ENCODE results near the gene MAX. TPM values are rescaled to one million over a fixed set of nuclear protein-coding genes. Genes with fewer than 3 reads are reported as not detected.

The MAX gene
- total and polyA plus RNA-seq, 4 experiments from 2014 or later = 162 to 212 (median 181) TPM

GRCh38 chr14:65073605-65074201, 28.6 kb downstream of the MAX start:
- CTCF ChIA-PET (ENCODE audit: partially characterized antibody) = interaction anchor here (0.6 kb wide), 1 partner anchor 49 kb away, joined by 3 read pairs; no protein-coding TSS in a partner anchor
- Mint-ChIP-seq H3K9me3 (no peaks in the 10 kb centered on the region), H3K36me3 (peaks cover 47 to 65% of the 10 kb centered on the region in 2 donors), H3K27me3 (no peaks in the 10 kb centered on the region), H3K27ac (peak overlapping the region in 4 of 7 donors; percentile 9 to 82 (median 36)), H3K4me1 (peaks cover 9 to 34% (median 23%) of the 10 kb centered on the region in 4 donors), H3K4me3 (no peak overlapping the region)
- POLR2A ChIA-PET (ENCODE audit: partially characterized antibody) = no interaction called here
- Histone ChIP-seq H3K36me3 (ENCODE audit: insufficient read depth, low read length) (peaks cover 41% of the 10 kb centered on the region), H3K4me1 (ENCODE audit: insufficient read depth, low read length) (no peaks in the 10 kb centered on the region), H3K27ac (ENCODE audit: low read depth, low read length) (no peak overlapping the region), H3K4me3 (ENCODE audit: low read length in 2 of 2) (no peak overlapping the region), H3K27me3 (ENCODE audit: insufficient read depth, low read length) (no peaks in the 10 kb centered on the region), H3K9me3 (ENCODE audit: control insufficient read depth in 1 of 2, low read length in 2 of 2) (no peaks in the 10 kb centered on the region)
- intact Hi-C loops (cut with micrococcal nuclease) = no loop called here
- DNase-seq = no peak

DNA sequence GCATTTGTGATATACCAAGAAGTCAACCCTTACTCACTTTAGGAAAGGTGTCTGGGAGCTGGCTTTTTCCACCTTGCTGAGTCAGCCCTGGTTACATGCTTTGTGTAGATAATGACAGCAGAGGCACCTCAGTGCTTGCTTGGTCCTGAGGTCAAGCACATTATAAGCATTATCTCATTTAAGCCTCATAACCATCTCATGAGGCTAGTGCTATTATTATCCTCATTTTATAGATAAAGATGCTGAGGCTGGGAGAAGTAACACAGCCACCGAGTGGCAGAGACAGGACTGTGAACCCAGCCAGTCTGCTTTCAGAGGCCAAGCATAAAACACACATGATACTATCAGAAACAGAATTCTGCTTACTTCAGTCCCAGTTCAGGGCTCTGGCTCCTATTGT, 29.4 kb downstream of the MAX start:
- H3K36me3 Mint-ChIP-seq = peaks cover 52 to 73% of the 10 kb centered on the region in 2 donors
- Histone ChIP-seq H3K9me3 (ENCODE audit: control insufficient read depth in 1 of 2, low read length in 2 of 2) (no peaks in the 10 kb centered on the region), H3K27me3 (ENCODE audit: insufficient read depth, low read length) (no peaks in the 10 kb centered on the region), H3K4me1 (ENCODE audit: insufficient read depth, low read length) (no peaks in the 10 kb centered on the region), H3K27ac (ENCODE audit: low read depth, low read length) (no peak overlapping the region), H3K36me3 (ENCODE audit: insufficient read depth, low read length) (peaks cover 39% of the 10 kb centered on the region), H3K4me3 (ENCODE audit: low read length in 2 of 2) (no peak overlapping the region)
- H3K4me3 Mint-ChIP-seq = no peak overlapping the region
- H3K9me3 Mint-ChIP-seq = no peaks in the 10 kb centered on the region
- peaks cover 11 to 34% (median 22%) of the 10 kb centered on the region in 4 donors for H3K4me1 Mint-ChIP-seq
- H3K27ac Mint-ChIP-seq = peak overlapping the region in 2 of 7 donors; percentile 42 to 64
- no peaks in the 10 kb centered on the region for H3K27me3 Mint-ChIP-seq
- POLR2A ChIA-PET (ENCODE audit: partially characterized antibody) = no interaction called here
- DNase-seq = no peak
- CTCF ChIA-PET (ENCODE audit: partially characterized antibody) = no interaction called here
- intact Hi-C loops (cut with micrococcal nuclease) = no loop called here

DNA sequence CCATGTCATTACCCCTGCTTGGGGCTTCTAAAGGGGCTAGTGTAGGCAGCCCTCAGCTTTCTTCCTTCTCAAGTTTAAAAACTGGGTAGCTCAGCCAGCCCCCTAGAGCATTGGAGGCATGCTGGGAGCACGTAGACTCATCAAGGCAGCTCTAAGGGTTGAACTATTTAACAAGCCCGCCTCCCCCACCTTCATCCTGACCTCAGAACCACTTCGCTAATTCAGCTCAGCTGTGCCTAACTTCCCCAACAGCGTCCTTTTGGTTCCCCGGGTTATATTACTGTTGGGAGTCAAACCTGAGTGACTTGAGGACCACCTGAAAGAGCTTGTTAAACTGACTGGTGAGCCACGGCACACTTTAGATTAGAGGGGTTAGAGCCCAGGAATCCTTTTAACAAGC, 30.1 kb downstream of the MAX start:
- peak overlapping the region in 2 of 7 donors; percentile 24 to 29 for H3K27ac Mint-ChIP-seq
- no peak overlapping the region for H3K4me3 ChIP-seq (ENCODE audit: low read length in 2 of 2)
- ChIA-PET CTCF (ENCODE audit: partially characterized antibody) (no interaction called here), POLR2A (ENCODE audit: partially characterized antibody) (no interaction called here)
- H3K27ac ChIP-seq (ENCODE audit: low read depth, low read length) = no peak overlapping the region
- no peaks in the 10 kb centered on the region for H3K4me1 ChIP-seq (ENCODE audit: insufficient read depth, low read length)
- DNase-seq = no peak
- no peaks in the 10 kb centered on the region for H3K9me3 ChIP-seq (ENCODE audit: control insufficient read depth in 1 of 2, low read length in 2 of 2)
- H3K9me3 Mint-ChIP-seq = no peaks in the 10 kb centered on the region
- no peaks in the 10 kb centered on the region for H3K27me3 ChIP-seq (ENCODE audit: insufficient read depth, low read length)
- peaks cover 50 to 68% of the 10 kb centered on the region in 2 donors for H3K36me3 Mint-ChIP-seq
- peaks cover 11 to 30% (median 19%) of the 10 kb centered on the region in 4 donors for H3K4me1 Mint-ChIP-seq
- H3K36me3 ChIP-seq (ENCODE audit: insufficient read depth, low read length) = peaks cover 33% of the 10 kb centered on the region
- H3K27me3 Mint-ChIP-seq = no peaks in the 10 kb centered on the region
- intact Hi-C loops (cut with micrococcal nuclease) = no loop called here
- H3K4me3 Mint-ChIP-seq = no peak overlapping the region

- no peak overlapping the region for H3K4me3 Mint-ChIP-seq
- Histone ChIP-seq H3K36me3 (ENCODE audit: insufficient read depth, low read length) (peaks cover 28% of the 10 kb centered on the region), H3K4me1 (ENCODE audit: insufficient read depth, low read length) (no peaks in the 10 kb centered on the region), H3K27me3 (ENCODE audit: insufficient read depth, low read length) (no peaks in the 10 kb centered on the region), H3K9me3 (ENCODE audit: control insufficient read depth in 1 of 2, low read length in 2 of 2) (no peaks in the 10 kb centered on the region), H3K27ac (ENCODE audit: low read depth, low read length) (no peak overlapping the region), H3K4me3 (ENCODE audit: low read length in 2 of 2) (no peak overlapping the region)
- peaks cover 11 to 26% (median 17%) of the 10 kb centered on the region in 4 donors for H3K4me1 Mint-ChIP-seq
- ChIA-PET POLR2A (ENCODE audit: partially characterized antibody) (no interaction called here), CTCF (ENCODE audit: partially characterized antibody) (no interaction called here)
- peaks cover 48 to 64% of the 10 kb centered on the region in 2 donors for H3K36me3 Mint-ChIP-seq
- DNase-seq = no peak
- H3K27ac Mint-ChIP-seq = no peak overlapping the region
- intact Hi-C loops (cut with micrococcal nuclease) = no loop called here
- no peaks in the 10 kb centered on the region for H3K27me3 Mint-ChIP-seq
- no peaks in the 10 kb centered on the region for H3K9me3 Mint-ChIP-seq
These were observed 30.8 kb downstream of the MAX start for GRCh38 chr14:65071544-65071943.

GRCh38 chr14:65070471-65070976, 31.8 kb downstream of the MAX start:
- Histone ChIP-seq H3K36me3 (ENCODE audit: insufficient read depth, low read length) (peaks cover 26% of the 10 kb centered on the region), H3K4me1 (ENCODE audit: insufficient read depth, low read length) (no peaks in the 10 kb centered on the region), H3K9me3 (ENCODE audit: control insufficient read depth in 1 of 2, low read length in 2 of 2) (no peaks in the 10 kb centered on the region), H3K4me3 (ENCODE audit: low read length in 2 of 2) (no peak overlapping the region), H3K27me3 (ENCODE audit: insufficient read depth, low read length) (no peaks in the 10 kb centered on the region), H3K27ac (ENCODE audit: low read depth, low read length) (no peak overlapping the region)
- Mint-ChIP-seq H3K27ac (peak overlapping the region in 2 of 7 donors; percentile 53 to 59), H3K27me3 (no peaks in the 10 kb centered on the region), H3K4me1 (peaks cover 13 to 22% (median 14%) of the 10 kb centered on the region in 4 donors), H3K9me3 (no peaks in the 10 kb centered on the region), H3K36me3 (peaks cover 46 to 64% of the 10 kb centered on the region in 2 donors), H3K4me3 (no peak overlapping the region)
- ChIA-PET POLR2A (ENCODE audit: partially characterized antibody) (no interaction called here), CTCF (ENCODE audit: partially characterized antibody) (no interaction called here)
- intact Hi-C loops (cut with micrococcal nuclease) = no loop called here
- DNase-seq = no peak

DNA sequence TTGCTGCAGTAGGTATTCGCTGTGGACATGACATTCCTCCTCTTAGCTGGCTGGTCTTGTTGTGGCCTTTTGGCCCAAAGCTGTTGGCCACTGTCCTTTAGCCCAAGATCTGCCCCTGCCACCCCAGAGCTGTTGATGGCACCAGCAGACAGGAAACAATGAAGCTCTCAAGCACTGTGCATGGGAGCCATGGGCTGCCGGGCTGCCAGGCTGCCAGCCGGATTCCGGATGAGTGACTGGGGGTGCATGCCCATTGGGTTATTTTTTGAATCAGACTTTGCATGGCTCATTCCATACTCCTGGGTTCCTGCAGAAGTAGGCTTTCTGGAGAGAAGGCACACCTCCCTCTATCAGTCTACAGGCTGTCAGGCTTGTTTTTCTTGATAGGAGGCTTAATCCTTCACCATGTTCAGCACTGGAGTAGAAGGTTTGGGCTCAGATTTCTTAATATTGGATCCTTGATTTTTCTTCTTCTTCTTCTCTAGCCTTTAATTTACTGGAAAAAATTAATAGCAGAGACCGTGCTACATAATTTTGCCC, 32.4 kb downstream of the MAX start:
- no peak for DNase-seq
- Mint-ChIP-seq H3K27ac (peak overlapping the region in 2 of 7 donors; percentile 53 to 78), H3K4me1 (peaks cover 8 to 17% (median 9%) of the 10 kb centered on the region in 4 donors), H3K27me3 (no peaks in the 10 kb centered on the region), H3K9me3 (no peaks in the 10 kb centered on the region), H3K36me3 (peaks cover 46 to 64% of the 10 kb centered on the region in 2 donors), H3K4me3 (no peak overlapping the region)
- intact Hi-C loops (cut with micrococcal nuclease) = no loop called here
- H3K27me3 ChIP-seq (ENCODE audit: insufficient read depth, low read length) = no peaks in the 10 kb centered on the region
- no peak overlapping the region for H3K4me3 ChIP-seq (ENCODE audit: low read length in 2 of 2)
- H3K4me1 ChIP-seq (ENCODE audit: insufficient read depth, low read length) = no peaks in the 10 kb centered on the region
- H3K27ac ChIP-seq (ENCODE audit: low read depth, low read length) = no peak overlapping the region
- H3K9me3 ChIP-seq (ENCODE audit: control insufficient read depth in 1 of 2, low read length in 2 of 2) = no peaks in the 10 kb centered on the region
- POLR2A ChIA-PET (ENCODE audit: partially characterized antibody) = no interaction called here
- peaks cover 32% of the 10 kb centered on the region for H3K36me3 ChIP-seq (ENCODE audit: insufficient read depth, low read length)
- CTCF ChIA-PET (ENCODE audit: partially characterized antibody) = no interaction called here

- H3K27ac ChIP-seq (ENCODE audit: low read depth, low read length) = no peak overlapping the region
- H3K4me1 ChIP-seq (ENCODE audit: insufficient read depth, low read length) = no peaks in the 10 kb centered on the region
- ChIA-PET CTCF (ENCODE audit: partially characterized antibody) (interaction anchor here (1.1 kb wide), 1 partner anchor 32 kb away, joined by 3 read pairs; no protein-coding TSS in a partner anchor), POLR2A (ENCODE audit: partially characterized antibody) (no interaction called here)
- no peak for DNase-seq
- H3K4me3 Mint-ChIP-seq = no peak overlapping the region
- H3K27me3 ChIP-seq (ENCODE audit: insufficient read depth, low read length) = no peaks in the 10 kb centered on the region
- peaks cover 0 to 7% (median 4%) of the 10 kb centered on the region in 4 donors for H3K4me1 Mint-ChIP-seq
- H3K9me3 Mint-ChIP-seq = no peaks in the 10 kb centered on the region
- peaks cover 69 to 77% of the 10 kb centered on the region in 2 donors for H3K36me3 Mint-ChIP-seq
- no peaks in the 10 kb centered on the region for H3K27me3 Mint-ChIP-seq
- H3K9me3 ChIP-seq (ENCODE audit: control insufficient read depth in 1 of 2, low read length in 2 of 2) = no peaks in the 10 kb centered on the region
- H3K4me3 ChIP-seq (ENCODE audit: low read length in 2 of 2) = no peak overlapping the region
- intact Hi-C loops (cut with micrococcal nuclease) = no loop called here
- peaks cover 37% of the 10 kb centered on the region for H3K36me3 ChIP-seq (ENCODE audit: insufficient read depth, low read length)
- H3K27ac Mint-ChIP-seq = peak overlapping the region in 1 of 7 donors; percentile 72
These were observed 36.6 kb downstream of the MAX start for GRCh38 chr14:65065719-65066118.

Measured in CD4-positive, alpha-beta memory T cell (primary cell).